Esophagus squamous epithelium (tissue), 4 donors: ENCODE results near the gene TTC4.

Experiments used
- CTCF ChIP-seq, 6 experiments: fragments of 450-650 bp in 4 of 6; fragments of 200-600 bp in 2 of 6; sonication (generic) in 2 of 6; IDR thresholded peaks; one replicate each; pipeline ENCODE4 v1.5.1; 2016 to 2019; ENCODE audit warnings: antibody characterized with exemption in 6 of 6, mild to moderate bottlenecking in 4 of 6, moderate library complexity in 4 of 6
- POLR2A ChIP-seq, 4 donors: fragments of 450-650 bp; IDR thresholded peaks; one replicate each; pipeline ENCODE4 v1.6.1; 2017; ENCODE audit warnings: antibody characterized with exemption in 4 of 4, mild to moderate bottlenecking in 4 of 4, moderate library complexity in 3 of 4

GRCh38 chr1:54680387-54680786 lies 35.3 kb upstream of the TTC4 start:
- TF ChIP-seq CTCF (IDR thresholded peaks at IDR 0.05) = no peak
- no peak for TF ChIP-seq POLR2A (IDR thresholded peaks at IDR 0.05)
